ENCODE data around the gene IRF6.

- TF ChIP-seq CTCF (conservative IDR thresholded peaks at IDR 0.05; ENCODE audit: low read length) (no peak), EZH2phosphoT487 (IDR thresholded peaks at IDR 0.05; ENCODE audit: borderline replicate concordance, low read depth, low read length) (no peak)
Observed at GRCh38 chr1:209807509-209807908, 1.6 kb upstream of the IRF6 start.

Data from OCI-LY7 (cell line).